Right lobe of liver (tissue), 4 donors: Measurements from ENCODE around the gene SLC7A4.

Experiments
- CTCF ChIP-seq, 4 donors: fragments of 200-600 bp in 3 of 4; fragments of 450-650 bp in 1 of 4; IDR thresholded peaks; one replicate each; pipeline versions ENCODE4 v1.5.1 to v1.8.0; 2016 to 2022; ENCODE audit warnings: antibody characterized with exemption in 4 of 4, mild to moderate bottlenecking in 2 of 4
- POLR2A ChIP-seq: fragments of 450-650 bp; IDR thresholded peaks from one replicate; pipeline ENCODE4 v1.6.1; 2017; ENCODE audit warnings: antibody characterized with exemption, mild to moderate bottlenecking
- donor health status: DM: no; HTN: no; CAD: no.
- donor health status: DM: no; HTN: no; CAD: no.
- donor health status: DM: no; HTN: yes; CAD: no.

DNA sequence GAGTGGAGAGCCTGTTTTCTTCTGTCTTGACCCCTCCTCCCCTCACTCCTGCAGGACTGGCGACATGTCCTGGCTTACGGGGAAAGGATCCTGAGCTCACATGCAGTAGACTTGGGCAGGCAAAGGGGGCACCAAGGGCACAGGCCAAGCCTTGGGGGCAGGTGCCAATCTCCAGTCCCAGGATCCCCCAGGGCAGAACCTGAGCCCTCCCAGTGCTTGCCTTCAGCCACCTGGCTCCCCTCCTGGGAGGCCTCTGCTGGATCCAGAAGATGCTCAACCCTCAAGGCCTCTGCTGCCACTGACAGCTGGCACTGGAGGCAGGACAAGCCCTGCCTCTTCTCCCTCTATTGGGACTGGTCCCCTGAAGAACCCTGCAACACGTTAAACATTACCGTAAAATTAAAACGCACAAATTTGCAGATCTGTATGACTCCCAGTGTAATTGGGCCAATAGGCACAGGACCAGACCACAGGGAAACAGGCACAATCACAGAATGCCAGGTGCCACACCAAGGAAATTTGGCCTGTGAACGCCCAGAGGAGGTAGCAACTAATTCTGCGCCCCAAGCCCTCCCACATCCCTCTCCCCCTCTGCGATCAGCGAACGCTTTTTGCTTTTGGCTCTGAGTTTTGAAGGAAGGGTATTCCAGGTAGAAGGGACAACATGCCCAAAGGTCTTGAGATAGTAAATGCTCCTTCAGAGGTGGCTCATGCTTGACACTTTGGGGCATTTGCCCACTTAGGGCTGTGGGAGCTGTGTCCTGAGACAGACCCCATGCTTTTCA lies 51.2 kb downstream of the SLC7A4 start:
- TF ChIP-seq CTCF (IDR thresholded peaks at IDR 0.05) = no peak
- no peak for TF ChIP-seq POLR2A
